HCT116 (cell line): ENCODE results near the gene PPM1D. TPM values are rescaled to one million over a fixed set of nuclear protein-coding genes. Genes with fewer than 3 reads are reported as not detected.
"Not testable (repeated sequence)": the region's sequence is repeated elsewhere in the genome, so short reads cannot be mapped to it uniquely, and the experiment has no call there.

Experiments
- ATAC-seq: fragments of 200-7000 bp; cut with Tn5 transposase; 2 replicates; pipeline ENCODE4 v1.9.1; 2020; ENCODE audit warnings: mild to moderate bottlenecking, moderate library complexity
- BruUV-seq: library from RNA; stranded (reverse); fragments of 400-500 nt; replicated peaks from 2 replicates; lab custom pipeline; 2021; lab: Mats Ljungman, UMichigan
- CTCF ChIA-PET: fragments of 300-600 bp; sonication (Branson Sonifier 250); formaldehyde crosslinking; loops from one replicate; lab custom pipeline; 2021; ENCODE audit warnings: antibody characterized with exemption; lab: Charles Lee
- POLR2A ChIA-PET: fragments of 300-600, 350-600 bp; sonication (Branson Sonifier 250); formaldehyde crosslinking; loops from one replicate; lab custom pipeline; 2021; ENCODE audit warnings: antibody characterized with exemption; lab: Charles Lee
- RAD21 ChIA-PET, 2 experiments: fragments of 300-600 bp; sonication (Branson Sonifier 250); formaldehyde crosslinking; loops; one replicate each; lab custom pipeline; 2023; ENCODE audit warnings: low total read pairs in 2 of 2; ENCODE audit not compliant: uncharacterized antibody in 2 of 2, unreplicated experiment in 2 of 2, low non-redundant PET in 1 of 2; lab: Charles Lee
- DNase-seq: peaks from one replicate; pipeline ENCODE4 v3.0.0-alpha.2; 2010; ENCODE audit warnings: low read depth, low spot score
- H2AFZ ChIP-seq: fragments of 200-600 bp; shearing (Covaris generic), sonication (generic); 2 replicates; pipeline ENCODE4 v1.6.1; 2017; ENCODE audit warnings: low read depth, mixed run types, mixed read lengths, antibody characterized with exemption, low read length; ENCODE audit not compliant: poor library complexity, severe bottlenecking
- H3K27ac ChIP-seq: 2 replicates; pipeline ENCODE4 v1.5.1; 2012; ENCODE audit warnings: low read depth, low read length
- H3K27me3 ChIP-seq: fragments of 200-600 bp; sonication (generic); 2 replicates; pipeline ENCODE4 v1.6.1; 2016; ENCODE audit warnings: mixed run types, low read length, mixed read lengths; ENCODE audit not compliant: insufficient read depth
- H3K36me3 ChIP-seq, 2 experiments: fragments of 200-500 bp in 1 of 2; fragments of 200-600 bp in 1 of 2; sonication (Bioruptor generic) in 1 of 2; sonication (generic) in 1 of 2; 2 replicates each; pipeline versions ENCODE4 v1.5.1 to v1.6.1; 2014 to 2016; ENCODE audit warnings: low read length in 2 of 2, inconsistent platforms in 1 of 2, mixed read lengths in 1 of 2, mixed run types in 1 of 2; ENCODE audit not compliant: insufficient read depth in 2 of 2, control insufficient read depth in 1 of 2
- H3K4me1 ChIP-seq, 2 experiments: fragments of 200-600 bp in 1 of 2; sonication (generic) in 1 of 2; 2 replicates each; pipeline versions ENCODE4 v1.5.1 to v1.6.1; 2012 to 2017; ENCODE audit warnings: low read length in 2 of 2, inconsistent platforms in 1 of 2, mild to moderate bottlenecking in 1 of 2, mixed read lengths in 1 of 2, mixed run types in 1 of 2, moderate library complexity in 1 of 2; ENCODE audit not compliant: insufficient read depth in 2 of 2, control insufficient read depth in 1 of 2
- H3K4me2 ChIP-seq: fragments of 200-600 bp; sonication (generic); 2 replicates; pipeline ENCODE4 v1.6.1; 2017; ENCODE audit warnings: mixed run types, low read length, mixed read lengths
- H3K4me3 ChIP-seq, 2 experiments: fragments of 200-600 bp in 1 of 2; sonication (generic) in 1 of 2; replicated peaks in 1 of 2; 2 replicates each; pipeline ENCODE4 v1.5.1; 2011 to 2016; ENCODE audit warnings: low read length in 2 of 2, control low read depth in 1 of 2, low read depth in 1 of 2, mild to moderate bottlenecking in 1 of 2, mixed read lengths in 1 of 2, mixed run types in 1 of 2
- H3K79me2 ChIP-seq: fragments of 200-600 bp; sonication (generic); 2 replicates; pipeline ENCODE4 v1.6.1; 2017; ENCODE audit warnings: mild to moderate bottlenecking, mixed run types, low read length, moderate library complexity, mixed read lengths; ENCODE audit not compliant: insufficient read depth
- H3K9ac ChIP-seq: fragments of 200-600 bp; sonication (generic); 2 replicates; pipeline ENCODE4 v1.6.1; 2016; ENCODE audit warnings: low read length, mixed read lengths
- H3K9me2 ChIP-seq: fragments of 200-600 bp; sonication (generic), shearing (Covaris generic); 2 replicates; pipeline ENCODE4 v1.6.1; 2017; ENCODE audit warnings: mixed run types, mild to moderate bottlenecking, moderate library complexity; ENCODE audit not compliant: insufficient read depth
- H3K9me3 ChIP-seq, 2 experiments: fragments of 200-500 bp in 1 of 2; fragments of 200-600 bp in 1 of 2; sonication (Bioruptor generic) in 1 of 2; sonication (generic) in 1 of 2; 2 replicates each; pipeline ENCODE4 v1.6.1; 2014 to 2017; ENCODE audit warnings: low read length in 2 of 2, mixed read lengths in 2 of 2, inconsistent platforms in 1 of 2, low read depth in 1 of 2, mild to moderate bottlenecking in 1 of 2, mixed run types in 1 of 2, moderate library complexity in 1 of 2; ENCODE audit not compliant: control insufficient read depth in 1 of 2, insufficient read depth in 1 of 2
- H4K20me1 ChIP-seq: fragments of 200-600 bp; sonication (generic), shearing (Covaris generic); 2 replicates; pipeline ENCODE4 v1.6.1; 2017; ENCODE audit warnings: mixed run types, mild to moderate bottlenecking, moderate library complexity; ENCODE audit not compliant: insufficient read depth
- EGR1 ChIP-seq: IDR thresholded peaks from 2 replicates; pipeline ENCODE4 v1.6.1; 2012; ENCODE audit warnings: low read depth
- EZH2phosphoT487 ChIP-seq: fragments of 200-600 bp; IDR thresholded peaks from 2 replicates; pipeline ENCODE4 v1.6.1; 2018; ENCODE audit warnings: antibody characterized with exemption, borderline replicate concordance
- JUND ChIP-seq: IDR thresholded peaks from 2 replicates; pipeline ENCODE4 v1.6.1; 2012
- POLR2A ChIP-seq: IDR thresholded peaks from 2 replicates; pipeline ENCODE4 v1.7.0; 2011; ENCODE audit warnings: borderline replicate concordance; ENCODE audit not compliant: insufficient read depth, insufficient read length; ENCODE audit errors: extremely low read depth
- POLR2AphosphoS5 ChIP-seq: IDR thresholded peaks from 2 replicates; pipeline ENCODE4 v1.6.1; 2011; ENCODE audit warnings: mild to moderate bottlenecking, low read depth, low read length, moderate library complexity
- RAD21 ChIP-seq: IDR thresholded peaks from 2 replicates; pipeline ENCODE4 v1.6.1; 2012; ENCODE audit warnings: low read depth, mild to moderate bottlenecking
- SP1 ChIP-seq: IDR thresholded peaks from 2 replicates; pipeline ENCODE4 v1.6.1; 2012; ENCODE audit warnings: low read depth
- SRF ChIP-seq: IDR thresholded peaks from 2 replicates; pipeline ENCODE4 v1.6.1; 2012; ENCODE audit warnings: low read depth
- TCF7L2 ChIP-seq: IDR thresholded peaks from 2 replicates; pipeline ENCODE4 v1.7.0; 2011; ENCODE audit warnings: borderline replicate concordance, inconsistent platforms; ENCODE audit not compliant: insufficient read depth, insufficient read length; ENCODE audit errors: extremely low read depth
- ZFX ChIP-seq: fragments of 450-650 bp; IDR thresholded peaks from 2 replicates; pipeline ENCODE4 v1.6.1; 2017
- ZNF274 ChIP-seq: fragments of 200-500 bp; sonication (Bioruptor generic); IDR thresholded peaks from 2 replicates; pipeline ENCODE4 v1.6.1; 2014; ENCODE audit warnings: mild to moderate bottlenecking, low read depth, low read length, inconsistent platforms
- intact Hi-C: fragments of 100-400 bp; cut with micrococcal nuclease; formaldehyde crosslinking; loops from 2 replicates; pipeline ENCODE4 v1.10.0; 2022
- total RNA-seq: library from RNA; stranded (reverse); gene quantifications from one replicate; pipeline ENCODE4 v1.2.1, GENCODE V29; 2021; ENCODE audit not compliant: unreplicated experiment
- TF ChIP-seq, protein P1 (sequence below): IDR thresholded peaks from 2 replicates; pipeline ENCODE4 v1.6.1; 2012

Gene PPM1D
- total RNA-seq, 1 experiment from 2014 or later = 29.1 TPM

DNA sequence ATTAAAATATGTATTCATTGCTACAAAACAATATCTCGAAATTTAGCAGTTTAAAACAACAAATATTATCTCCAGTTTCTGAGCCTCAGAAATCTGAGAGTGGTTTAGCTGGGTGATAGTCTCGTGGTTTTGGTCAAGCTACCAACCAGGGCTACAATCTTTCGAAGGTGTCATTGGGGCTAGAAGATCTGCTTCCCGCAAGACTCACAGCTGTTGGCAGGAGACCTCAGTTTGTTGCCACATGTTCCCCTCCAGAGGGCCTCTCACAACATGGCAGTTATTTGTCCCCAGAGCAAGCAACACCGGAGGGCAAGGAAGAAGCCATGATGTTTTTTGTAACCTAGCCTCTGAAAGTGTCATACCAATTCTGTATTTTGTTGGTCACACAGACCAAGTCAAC, 65.6 kb downstream of the PPM1D start (continued):
- TF ChIP-seq TCF7L2 (no peak), ZNF274 (no peak), EZH2phosphoT487 (no peak), POLR2AphosphoS5 (no peak), SP1 (no peak), POLR2A (no peak), EGR1 (no peak), ZFX (no peak), RAD21 (no peak)

GRCh38 chr17:60668741-60669140, 68.7 kb downstream of the PPM1D start:
- CTCF ChIA-PET = interaction anchor here (2.0 kb wide), 1 partner anchor 9 kb away, joined by 6 read pairs; the partner anchor contains the start of gene BCAS3
- H3K79me2 ChIP-seq, H3K4me2 ChIP-seq, H3K9ac ChIP-seq, H4K20me1 ChIP-seq, H3K4me1 ChIP-seq, H3K9me3 ChIP-seq, H2AFZ ChIP-seq, BruUV-seq, H3K27ac ChIP-seq, intact Hi-C loops, ATAC-seq, RAD21 ChIA-PET, H3K4me3 ChIP-seq, H3K27me3 ChIP-seq, DNase-seq, H3K36me3 ChIP-seq, H3K9me2 ChIP-seq: not testable (repeated sequence)
- POLR2A ChIA-PET = interaction anchor here (1.2 kb wide), 1 partner anchor 9 kb away, joined by 3 read pairs; the partner anchor contains the start of gene BCAS3

DNA sequence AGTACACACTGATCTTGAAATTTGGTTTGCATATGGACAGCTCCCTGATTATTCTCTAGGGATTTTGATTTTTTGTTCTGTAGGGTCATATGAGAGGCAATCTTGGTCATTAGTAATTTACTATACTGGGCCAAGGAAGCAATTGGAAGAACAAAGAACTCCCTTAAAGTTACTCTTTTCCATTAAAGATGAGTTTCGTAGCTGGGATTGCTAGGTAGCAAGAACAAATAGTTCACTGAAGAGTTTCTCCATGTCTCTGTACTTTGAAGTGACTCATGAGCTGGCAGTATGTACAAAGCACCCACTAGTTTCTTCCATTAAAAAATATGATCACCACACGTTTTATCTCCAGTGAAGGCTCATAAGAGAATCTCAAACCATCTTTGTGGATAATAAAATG, 71.5 kb downstream of the PPM1D start:
- no peak overlapping the region for H3K27ac ChIP-seq

DNA sequence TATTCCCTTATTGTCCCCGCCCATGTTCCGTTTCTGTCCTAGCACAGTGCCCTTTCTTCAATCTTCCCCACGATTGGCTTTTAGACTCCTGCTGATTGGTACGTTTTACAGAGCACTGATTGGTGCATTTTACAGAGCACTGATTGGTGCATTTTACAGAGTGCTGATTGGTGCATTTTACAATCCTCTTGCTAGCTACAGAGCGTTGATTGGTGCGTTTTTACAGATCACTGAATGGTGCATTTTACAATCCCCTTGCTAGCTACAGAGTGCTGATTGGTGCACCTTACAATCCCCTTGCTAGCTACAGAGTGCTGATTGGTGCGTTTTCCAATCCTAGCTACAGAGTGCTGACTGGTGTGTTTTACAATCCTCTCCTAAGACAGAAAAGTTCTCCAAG, 74.6 kb downstream of the PPM1D start:
- H3K36me3 ChIP-seq, H3K79me2 ChIP-seq, H3K9ac ChIP-seq, intact Hi-C loops, ATAC-seq, CTCF ChIA-PET, DNase-seq, H3K27ac ChIP-seq, POLR2A ChIA-PET, H3K4me2 ChIP-seq, H2AFZ ChIP-seq, RAD21 ChIA-PET, H4K20me1 ChIP-seq, BruUV-seq, H3K9me2 ChIP-seq, H3K27me3 ChIP-seq, H3K4me3 ChIP-seq, H3K9me3 ChIP-seq: not testable (repeated sequence)
- H3K4me1 ChIP-seq = peaks cover 6 to 13% of the 10 kb centered on the region in 2 experiments; a peak in 3 of 4 replicates

More for the DNA sequence above, 71.5 kb downstream of the PPM1D start:
- Histone ChIP-seq H4K20me1 (no peaks in the 10 kb centered on the region), H3K27me3 (no peaks in the 10 kb centered on the region), H3K4me1 (no peaks in the 10 kb centered on the region), H3K4me3 (no peak overlapping the region), H3K9me3 (no peaks in the 10 kb centered on the region), H2AFZ (no peak overlapping the region), H3K4me2 (no peak overlapping the region), H3K9ac (no peak overlapping the region), H3K36me3 (no peaks in the 10 kb centered on the region), H3K79me2 (no peaks in the 10 kb centered on the region), H3K9me2 (no peaks in the 10 kb centered on the region)
- ATAC-seq = no peak
- intact Hi-C loops = no loop called here
- ChIA-PET CTCF (no interaction called here), POLR2A (no interaction called here), RAD21 (no interaction called here)
- DNase-seq = no peak
- no TSS peak for BruUV-seq
- no peak for TF ChIP-seq SRF
- TF ChIP-seq TCF7L2 = no peak
- no peak for TF ChIP-seq JUND
- TF ChIP-seq RAD21 = no peak
- TF ChIP-seq, protein P1, sequence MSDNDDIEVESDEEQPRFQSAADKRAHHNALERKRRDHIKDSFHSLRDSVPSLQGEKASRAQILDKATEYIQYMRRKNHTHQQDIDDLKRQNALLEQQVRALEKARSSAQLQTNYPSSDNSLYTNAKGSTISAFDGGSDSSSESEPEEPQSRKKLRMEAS = no peak
- no peak for TF ChIP-seq EGR1
